HFFc6 (cell line): ENCODE results near the gene NRP2. TPM values are rescaled to one million over a fixed set of nuclear protein-coding genes. Genes with fewer than 3 reads are reported as not detected.

Experiments
- DNase-seq: peaks from one replicate; pipeline ENCODE4 v3.0.0-alpha.2; 2018
- H3K27ac Mint-ChIP-seq: 2 replicates; pipeline ENCODE4 v1.8.0; 2020; ENCODE audit warnings: mild to moderate bottlenecking, mixed read lengths
- H3K27me3 Mint-ChIP-seq: 2 replicates; pipeline ENCODE4 v1.8.0; 2021; ENCODE audit warnings: mild to moderate bottlenecking, moderate library complexity, mixed read lengths; ENCODE audit not compliant: insufficient read depth
- H3K36me3 Mint-ChIP-seq: 2 replicates; pipeline ENCODE4 v1.8.0; 2021; ENCODE audit warnings: low read depth, mixed read lengths
- H3K4me1 Mint-ChIP-seq: 2 replicates; pipeline ENCODE4 v1.8.0; 2020; ENCODE audit warnings: low read depth, mixed read lengths
- H3K4me3 Mint-ChIP-seq: 2 replicates; pipeline ENCODE4 v1.8.0; 2020; ENCODE audit warnings: mild to moderate bottlenecking, moderate library complexity, mixed read lengths
- H3K9me3 Mint-ChIP-seq: 2 replicates; pipeline ENCODE4 v1.8.0; 2020; ENCODE audit warnings: mild to moderate bottlenecking, mixed read lengths
- CTCF ChIP-seq: fragments of 200-600 bp; sonication (generic); IDR thresholded peaks from 2 replicates; pipeline ENCODE4 v1.5.0; 2021; ENCODE audit warnings: antibody characterized with exemption, mild to moderate bottlenecking
- total RNA-seq, 6 experiments: library from RNA; stranded (reverse); fragmentation: NEBNext Ultra II Directional; extraction: Animal tissue kit (Norgen Biotek cat#: 25700); gene quantifications; 2 replicates in 1 of 6; 3 replicates in 5 of 6; pipeline ENCODE4 v1.2.3, GENCODE V29; 2021

Gene NRP2
- total RNA-seq, 6 experiments from 2014 or later: 11.8 to 25.1 (median 21.4) TPM

- Mint-ChIP-seq H3K4me3 (no peak overlapping the region), H3K36me3 (no peaks in the 10 kb centered on the region; the same call in 1 of the 2 replicates), H3K9me3 (no peaks in the 10 kb centered on the region), H3K27me3 (no peaks in the 10 kb centered on the region; the same call in 1 of the 2 replicates), H3K27ac (no peak overlapping the region), H3K4me1 (peaks cover 8% of the 10 kb centered on the region)
- DNase-seq: no peak
- no peak for TF ChIP-seq CTCF
These were observed 16.5 kb upstream of the NRP2 start for GRCh38 chr2:205665791-205666190.

DNA sequence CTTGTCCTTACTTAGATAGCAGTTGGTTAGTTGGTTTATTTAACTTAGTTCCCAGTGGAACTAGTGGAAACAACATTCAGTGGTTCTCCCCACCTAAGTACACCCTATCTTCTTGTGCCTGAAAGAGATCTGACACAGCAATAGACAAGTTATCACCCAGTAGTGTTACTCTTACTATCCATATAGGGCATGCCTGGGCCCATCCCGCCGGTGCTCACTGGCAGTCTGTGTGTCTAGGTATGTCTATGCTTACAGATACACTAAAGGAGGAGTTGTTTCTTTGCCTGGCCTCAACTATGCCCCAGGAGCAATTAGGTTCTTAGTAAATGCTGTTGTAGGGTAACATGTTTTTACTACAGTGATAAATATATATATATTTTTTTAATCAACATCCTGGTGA is 12.0 kb upstream of the NRP2 start:
- Mint-ChIP-seq H3K27ac (no peak overlapping the region), H3K27me3 (no peaks in the 10 kb centered on the region), H3K4me1 (no peaks in the 10 kb centered on the region), H3K4me3 (no peak overlapping the region), H3K36me3 (no peaks in the 10 kb centered on the region; the same call in 1 of the 2 replicates), H3K9me3 (no peaks in the 10 kb centered on the region)
- TF ChIP-seq CTCF: no peak
- DNase-seq: no peak

DNA sequence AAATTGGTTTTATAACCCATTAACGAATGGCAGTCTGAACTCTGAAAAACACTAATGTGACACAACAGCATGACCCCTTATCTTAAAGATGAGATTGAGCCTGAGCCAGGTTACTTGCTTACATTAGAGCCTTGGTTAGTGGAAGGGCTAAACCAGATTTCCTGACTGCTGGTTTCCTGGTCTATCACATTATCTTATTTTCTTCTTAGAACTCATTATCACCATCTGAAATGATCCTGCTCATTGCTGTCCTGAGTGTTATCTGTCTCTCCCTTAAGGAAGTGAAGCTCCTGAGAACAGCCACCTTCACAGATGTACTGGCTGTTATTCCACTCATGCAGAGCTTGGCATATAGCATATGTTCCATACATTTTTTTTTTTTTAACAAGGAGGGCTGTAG is 9.0 kb upstream of the NRP2 start:
- Mint-ChIP-seq H3K27ac (no peak overlapping the region), H3K27me3 (peaks cover 2% of the 10 kb centered on the region; the same call in 1 of the 2 replicates), H3K36me3 (no peaks in the 10 kb centered on the region; the same call in 1 of the 2 replicates), H3K4me3 (no peak overlapping the region), H3K4me1 (no peaks in the 10 kb centered on the region), H3K9me3 (no peaks in the 10 kb centered on the region)
- no peak for DNase-seq
- no peak for TF ChIP-seq CTCF

- TF ChIP-seq CTCF: peak; percentile 90
- no peak overlapping the region for H3K27ac Mint-ChIP-seq
- H3K4me3 Mint-ChIP-seq: no peak overlapping the region
- peaks cover 3% of the 10 kb centered on the region for H3K27me3 Mint-ChIP-seq
- H3K9me3 Mint-ChIP-seq: no peaks in the 10 kb centered on the region
- H3K36me3 Mint-ChIP-seq: no peaks in the 10 kb centered on the region
- H3K4me1 Mint-ChIP-seq: peaks cover 17% of the 10 kb centered on the region
- DNase-seq: peak; percentile 76
These were observed 6.3 kb upstream of the NRP2 start for GRCh38 chr2:205675861-205676516.

DNA sequence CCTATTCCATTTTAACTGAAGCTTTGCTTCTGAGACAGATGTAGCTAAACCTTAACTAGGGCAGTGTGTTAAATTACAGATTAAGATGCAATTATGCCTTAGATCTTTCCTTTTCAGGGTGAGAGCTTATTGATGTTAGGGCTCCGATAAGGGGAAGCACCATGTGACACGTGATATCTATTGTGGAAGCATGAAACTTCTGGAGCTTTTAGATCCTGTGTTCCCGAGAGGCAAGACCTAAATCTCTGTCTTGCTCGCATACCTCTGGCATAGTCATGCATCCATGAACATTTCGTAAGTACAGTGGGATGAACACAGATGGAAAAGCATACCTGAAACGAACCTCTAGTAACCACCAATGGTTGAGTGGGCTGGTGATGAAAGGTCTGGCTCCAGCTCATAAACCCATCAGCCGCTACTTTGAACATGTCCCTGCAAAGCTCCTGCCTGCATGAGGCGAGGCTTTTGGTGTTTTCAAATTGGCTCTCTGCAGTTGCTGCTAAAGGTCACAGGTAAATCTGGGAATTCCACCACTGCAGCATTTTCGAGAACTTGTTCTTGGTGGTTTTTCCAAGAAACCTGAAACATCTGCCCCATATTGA is 3.7 kb upstream of the NRP2 start:
- Mint-ChIP-seq H3K9me3 (no peaks in the 10 kb centered on the region), H3K36me3 (no peaks in the 10 kb centered on the region), H3K4me3 (no peak overlapping the region), H3K27me3 (peaks cover 3% of the 10 kb centered on the region), H3K27ac (no peak overlapping the region), H3K4me1 (peaks cover 35% of the 10 kb centered on the region)
- no peak for TF ChIP-seq CTCF
- no peak for DNase-seq
